ENCODE results near the gene ID1. TPM values are rescaled to one million over a fixed set of nuclear protein-coding genes. Genes with fewer than 3 reads are reported as not detected.

Gene ID1
- total and polyA plus RNA-seq, 2 of the 13 experiments (the other 11 are each of a cell fraction or from before 2014, with no cell fraction given), result 320 to 419 TPM

- TF ChIP-seq SKIL (CRISPR knock-in tag; IDR thresholded peaks at IDR 0.05; ENCODE audit: borderline replicate concordance), result no peak
- TF ChIP-seq TGIF2 (CRISPR knock-in tag; IDR thresholded peaks at IDR 0.05), result no peak
- no peak for TF ChIP-seq ZFP82 (CRISPR knock-in tag; IDR thresholded peaks at IDR 0.05; ENCODE audit: borderline replicate concordance)
- no peak for TF ChIP-seq NFRKB (IDR thresholded peaks at IDR 0.05)
- no peak for TF ChIP-seq ZNF10 (CRISPR knock-in tag; IDR thresholded peaks at IDR 0.05; ENCODE audit: borderline replicate concordance, low read depth)
- no peak for TF ChIP-seq ZFP62 (CRISPR knock-in tag; IDR thresholded peaks at IDR 0.05)
- TF ChIP-seq TEAD2 (CRISPR knock-in tag; IDR thresholded peaks at IDR 0.05), result no peak
- TF ChIP-seq ZFP36L2 (CRISPR knock-in tag; IDR thresholded peaks at IDR 0.05), result no peak
- TF ChIP-seq ADNP (CRISPR knock-in tag; IDR thresholded peaks at IDR 0.05), result no peak
- no peak for TF ChIP-seq CAMTA2 (CRISPR knock-in tag; IDR thresholded peaks at IDR 0.05; ENCODE audit: borderline replicate concordance)
- no peak for TF ChIP-seq ZNF280B (CRISPR knock-in tag; IDR thresholded peaks at IDR 0.05; ENCODE audit: borderline replicate concordance)
- no peak for TF ChIP-seq POLR2AphosphoS5 (IDR thresholded peaks at IDR 0.05; ENCODE audit: low read depth, low read length)
- TF ChIP-seq STAT5B (CRISPR knock-in tag; IDR thresholded peaks at IDR 0.05), result no peak
- no peak for TF ChIP-seq BCL3 (CRISPR knock-in tag; IDR thresholded peaks at IDR 0.05)
Observed at GRCh38 chr20:31602431-31602778, 2.7 kb upstream of the ID1 start (continued).

Measured in HepG2 (cell line).